Mesendoderm (in vitro differentiated cells): ENCODE results near the gene WDR54.
A peak's percentile ranks its signal among the peaks of the same experiment; 100 is the strongest.

ENCODE experiments used
- DNase-seq: peaks from one replicate; pipeline ENCODE4 v3.0.0; 2013
- H2AK5ac ChIP-seq: 2 replicates; pipeline ENCODE4 v1.6.1; 2013; ENCODE audit warnings: low read length, inconsistent platforms
- H2BK120ac ChIP-seq: 2 replicates; pipeline ENCODE4 v1.6.1; 2013; ENCODE audit warnings: low read depth, mild to moderate bottlenecking, low read length, moderate library complexity, mixed read lengths
- H2BK15ac ChIP-seq: replicated peaks from 2 replicates; pipeline ENCODE4 v1.6.1; 2013; ENCODE audit warnings: low read depth, mild to moderate bottlenecking, moderate library complexity
- H2BK5ac ChIP-seq: 2 replicates; pipeline ENCODE4 v1.6.1; 2013; ENCODE audit warnings: low read length, inconsistent platforms
- H3K18ac ChIP-seq: 2 replicates; pipeline ENCODE4 v1.6.1; 2013; ENCODE audit warnings: mild to moderate bottlenecking, low read length, mixed read lengths
- H3K23ac ChIP-seq: one replicate; pipeline ENCODE4 v1.6.1; 2013; ENCODE audit warnings: low read length
- H3K27ac ChIP-seq: 2 replicates; pipeline ENCODE4 v1.5.1; 2013; ENCODE audit warnings: low read depth, mild to moderate bottlenecking, inconsistent platforms, low read length, moderate library complexity
- H3K27me3 ChIP-seq: 2 replicates; pipeline ENCODE4 v1.6.1; 2013; ENCODE audit warnings: low read length, control low read depth, mild to moderate bottlenecking, inconsistent platforms; ENCODE audit not compliant: insufficient read depth, poor library complexity
- H3K36me3 ChIP-seq: 2 replicates; pipeline ENCODE4 v1.6.1; 2013; ENCODE audit warnings: low read length, inconsistent platforms; ENCODE audit not compliant: control insufficient read depth, insufficient read depth
- H3K4ac ChIP-seq: one replicate; pipeline ENCODE4 v1.6.1; 2013; ENCODE audit warnings: low read depth, mild to moderate bottlenecking, low read length, moderate library complexity
- H3K4me1 ChIP-seq: 2 replicates; pipeline ENCODE4 v1.6.1; 2013; ENCODE audit warnings: low read depth, low read length, inconsistent platforms; ENCODE audit not compliant: control insufficient read depth
- H3K4me2 ChIP-seq: 2 replicates; pipeline ENCODE4 v1.6.1; 2013; ENCODE audit warnings: low read length
- H3K4me3 ChIP-seq: 2 replicates; pipeline ENCODE4 v1.5.1; 2013; ENCODE audit warnings: mild to moderate bottlenecking, low read length
- H3K56ac ChIP-seq: one replicate; pipeline ENCODE4 v1.6.1; 2013; ENCODE audit warnings: low read length
- H3K79me1 ChIP-seq: 2 replicates; pipeline ENCODE4 v1.6.1; 2013; ENCODE audit warnings: low read length, inconsistent platforms
- H3K79me2 ChIP-seq: 2 replicates; pipeline ENCODE4 v1.6.1; 2013; ENCODE audit warnings: mild to moderate bottlenecking, low read length; ENCODE audit not compliant: control insufficient read depth, insufficient read depth
- H3K9ac ChIP-seq: 2 replicates; pipeline ENCODE4 v1.6.1; 2013; ENCODE audit warnings: low read length, inconsistent platforms
- H4K5ac ChIP-seq: one replicate; pipeline ENCODE4 v1.6.1; 2013; ENCODE audit warnings: low read length
- H4K8ac ChIP-seq: one replicate; pipeline ENCODE4 v1.6.1; 2013; ENCODE audit warnings: low read depth, mild to moderate bottlenecking, control low read depth, low read length, moderate library complexity
- WGBS: extraction: QIAGEN DNeasy Blood & Tissue Kit; methylation state at CpG from one replicate; pipeline ENCODE4 v1.1.7; 2013; ENCODE audit warnings: low lambda C conversion rate, missing lambda C conversion rate; ENCODE audit not compliant: insufficient coverage; ENCODE audit errors: extremely low coverage; 5-methylcytosine and 5-hydroxymethylcytosine counted together

The WDR54 gene

GRCh38 chr2:74375838-74376237, 45.7 kb upstream of the WDR54 start:
- peaks cover 40% of the 10 kb centered on the region for H3K79me1 ChIP-seq
- H3K4me2 ChIP-seq = no peak overlapping the region
- peaks cover 27% of the 10 kb centered on the region for H3K79me2 ChIP-seq
- H3K4me1 ChIP-seq = peaks cover 28% of the 10 kb centered on the region
- no CpG with 5 or more reads among the region's 2 CpGs for WGBS
- no peak overlapping the region for H3K9ac ChIP-seq
- H2BK5ac ChIP-seq = no peak overlapping the region
- H3K4me3 ChIP-seq = no peak overlapping the region
- no peak overlapping the region for H3K18ac ChIP-seq
- H3K27me3 ChIP-seq = no peaks in the 10 kb centered on the region
- no peak overlapping the region for H4K8ac ChIP-seq
- H3K4ac ChIP-seq = no peak overlapping the region
- H3K23ac ChIP-seq = no peak overlapping the region
- H3K27ac ChIP-seq = no peak overlapping the region
- H2BK120ac ChIP-seq = no peak overlapping the region
- H3K36me3 ChIP-seq = peaks cover 3% of the 10 kb centered on the region
- H3K56ac ChIP-seq = no peak overlapping the region
- no peak overlapping the region for H4K5ac ChIP-seq
- no peak overlapping the region for H2AK5ac ChIP-seq
- H2BK15ac ChIP-seq = no peak overlapping the region
- no peak for DNase-seq

- Histone ChIP-seq H3K79me1 (peaks cover 35% of the 10 kb centered on the region), H4K8ac (no peak overlapping the region), H3K27ac (no peak overlapping the region), H2BK5ac (no peak overlapping the region), H2BK15ac (no peak overlapping the region), H3K4me3 (no peak overlapping the region), H3K36me3 (peaks cover 2% of the 10 kb centered on the region), H2AK5ac (no peak overlapping the region), H3K56ac (no peak overlapping the region), H3K4me1 (peaks cover 24% of the 10 kb centered on the region), H4K5ac (no peak overlapping the region), H2BK120ac (no peak overlapping the region), H3K18ac (no peak overlapping the region), H3K23ac (no peak overlapping the region), H3K4me2 (no peak overlapping the region), H3K4ac (no peak overlapping the region), H3K9ac (no peak overlapping the region), H3K27me3 (no peaks in the 10 kb centered on the region), H3K79me2 (peaks cover 28% of the 10 kb centered on the region)
- WGBS = no CpG with 5 or more reads among the region's 10 CpGs
- DNase-seq = no peak
Measured at GRCh38 chr2:74378007-74378406, 43.5 kb upstream of the WDR54 start.

DNA sequence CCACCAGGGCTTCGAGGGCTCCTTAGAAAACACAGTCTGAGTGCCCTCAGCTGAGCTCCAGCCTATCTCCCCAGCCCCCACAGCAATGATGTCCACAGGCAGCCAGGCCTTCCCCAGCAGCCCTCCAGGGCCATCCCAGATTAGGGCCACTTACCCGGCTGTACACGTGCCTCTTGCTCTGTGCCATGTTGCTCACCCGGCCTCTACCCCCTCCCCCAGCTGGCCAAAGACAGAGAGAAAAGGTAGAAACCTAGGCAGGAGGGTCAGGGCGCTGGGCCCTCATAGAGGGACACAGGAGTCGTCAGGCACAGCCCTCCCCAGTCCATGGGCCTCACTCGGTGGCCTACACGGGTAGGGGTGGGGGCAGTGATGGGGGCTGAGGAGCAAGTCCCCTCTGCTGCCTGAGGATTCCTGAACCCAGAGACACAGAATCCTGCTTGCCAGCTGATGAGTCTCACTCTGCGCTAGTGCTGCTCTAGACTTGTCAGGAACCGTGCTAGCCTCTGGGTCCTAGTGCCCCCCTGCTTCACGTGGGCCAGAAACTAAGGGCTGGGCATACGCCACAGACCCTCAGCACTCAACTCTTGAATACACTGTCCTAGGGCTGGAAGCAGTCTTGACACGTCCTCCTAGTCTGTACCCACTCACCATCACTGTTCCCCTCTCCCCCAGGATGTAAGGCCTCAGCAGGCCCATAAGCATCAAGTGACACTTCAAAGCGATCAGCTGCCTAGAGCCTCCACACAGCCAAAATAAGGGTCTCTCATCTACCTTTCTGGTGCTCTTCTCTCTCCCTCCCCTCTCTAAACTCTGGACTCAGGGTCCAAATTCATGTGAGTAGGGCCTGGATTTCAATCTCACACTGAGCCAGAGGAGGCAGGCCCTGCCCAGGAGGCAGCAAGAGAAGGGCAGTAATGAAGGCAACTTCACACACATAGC, 41.4 kb upstream of the WDR54 start, which contains the start of gene DCTN1:
DCTN1 (minus strand) TSS at position 461 of the 939 bp plus-strand sequence; CDS start at position 187, 274 bp downstream.
- H4K8ac ChIP-seq = no peak within 1 kb of the TSS
- peaks cover 2% of the 10 kb centered on the region for H3K36me3 ChIP-seq
- H3K4ac ChIP-seq = peak within 1 kb of the TSS; percentile 17
- WGBS = no CpG with 5 or more reads among the region's 14 CpGs
- peak within 1 kb of the TSS; percentile 10 for H3K23ac ChIP-seq
- peak within 1 kb of the TSS; percentile 7 for H3K27ac ChIP-seq
- no peak within 1 kb of the TSS for H2BK15ac ChIP-seq
- no peak within 1 kb of the TSS for H2BK120ac ChIP-seq
- peaks cover 30% of the 10 kb centered on the region for H3K79me2 ChIP-seq
- peak within 1 kb of the TSS; percentile 54 for H3K9ac ChIP-seq
- peak within 1 kb of the TSS; percentile 78 for H3K56ac ChIP-seq
- DNase-seq = peak; percentile 84
- H3K4me3 ChIP-seq = no peak within 1 kb of the TSS
- no peak within 1 kb of the TSS for H2BK5ac ChIP-seq
- H2AK5ac ChIP-seq = no peak within 1 kb of the TSS
- peaks cover 26% of the 10 kb centered on the region for H3K79me1 ChIP-seq
- H3K4me1 ChIP-seq = peaks cover 12% of the 10 kb centered on the region
- H3K27me3 ChIP-seq = no peaks in the 10 kb centered on the region
- no peak within 1 kb of the TSS for H3K18ac ChIP-seq
- no peak within 1 kb of the TSS for H4K5ac ChIP-seq
- peak within 1 kb of the TSS; percentile 53 for H3K4me2 ChIP-seq

DNA sequence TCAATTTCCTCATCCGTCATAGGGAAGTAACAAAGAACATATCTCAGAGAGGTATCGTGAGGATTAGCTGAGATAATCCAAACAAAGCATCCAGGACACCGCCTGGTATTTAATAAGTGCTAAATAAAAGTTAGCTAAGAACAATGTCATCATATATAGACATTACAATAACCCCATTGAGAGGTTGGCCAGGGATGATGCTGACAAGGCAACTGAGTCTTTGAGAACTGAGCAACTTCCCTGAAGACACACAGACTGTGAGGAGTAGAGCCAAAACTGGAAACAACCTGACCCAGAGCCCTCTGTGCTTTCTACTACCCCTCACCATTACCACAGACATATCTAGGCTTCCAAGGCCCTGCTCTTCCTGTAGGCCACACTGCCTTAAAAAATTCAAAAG, 39.8 kb upstream of the WDR54 start:
- H3K27ac ChIP-seq = no peak overlapping the region
- no peak overlapping the region for H3K18ac ChIP-seq
- no peak overlapping the region for H4K8ac ChIP-seq
- H3K23ac ChIP-seq = no peak overlapping the region
- no peak overlapping the region for H2BK5ac ChIP-seq
- no peak overlapping the region for H3K4me2 ChIP-seq
- H3K4me1 ChIP-seq = peaks cover 12% of the 10 kb centered on the region
- peaks cover 25% of the 10 kb centered on the region for H3K79me1 ChIP-seq
- H3K4me3 ChIP-seq = no peak overlapping the region
- no peak overlapping the region for H2BK120ac ChIP-seq
- H3K4ac ChIP-seq = no peak overlapping the region
- H4K5ac ChIP-seq = no peak overlapping the region
- H2BK15ac ChIP-seq = no peak overlapping the region
- no CpG with 5 or more reads among the region's 3 CpGs for WGBS
- H3K36me3 ChIP-seq = peaks cover 2% of the 10 kb centered on the region
- peaks cover 42% of the 10 kb centered on the region for H3K79me2 ChIP-seq
- no peaks in the 10 kb centered on the region for H3K27me3 ChIP-seq
- no peak overlapping the region for H3K9ac ChIP-seq
- DNase-seq = no peak
- no peak overlapping the region for H3K56ac ChIP-seq
- H2AK5ac ChIP-seq = no peak overlapping the region

DNA sequence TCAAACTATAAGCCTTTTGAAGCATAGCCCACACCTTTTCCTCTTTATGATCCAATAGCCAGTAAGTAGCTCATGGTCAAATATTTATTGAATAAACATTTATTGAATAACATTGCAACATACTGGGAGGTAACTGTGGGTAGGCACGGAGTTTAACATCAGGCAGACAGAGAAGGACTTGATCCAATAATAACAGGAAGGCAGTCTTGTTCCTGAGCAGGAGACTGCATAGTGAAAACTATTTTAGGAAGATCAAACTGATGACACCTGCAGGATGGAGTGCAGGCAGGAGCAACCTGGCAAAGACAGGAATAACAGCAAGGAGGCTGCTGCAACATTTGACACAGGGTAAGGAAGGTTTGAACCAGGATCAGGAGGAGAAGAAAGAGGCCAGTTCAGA, 38.3 kb upstream of the WDR54 start:
- Histone ChIP-seq H2BK5ac (no peak overlapping the region), H2BK15ac (no peak overlapping the region), H3K4me3 (no peak overlapping the region), H3K36me3 (no peaks in the 10 kb centered on the region), H3K27ac (no peak overlapping the region), H3K79me2 (peaks cover 53% of the 10 kb centered on the region), H4K5ac (no peak overlapping the region), H3K18ac (no peak overlapping the region), H2AK5ac (no peak overlapping the region), H3K4ac (no peak overlapping the region), H2BK120ac (no peak overlapping the region), H3K4me2 (no peak overlapping the region), H3K79me1 (peaks cover 29% of the 10 kb centered on the region), H3K27me3 (no peaks in the 10 kb centered on the region), H3K9ac (no peak overlapping the region), H3K4me1 (peaks cover 12% of the 10 kb centered on the region), H3K56ac (no peak overlapping the region), H4K8ac (no peak overlapping the region), H3K23ac (no peak overlapping the region)
- DNase-seq = no peak
- WGBS = no CpG with 5 or more reads among the region's 1 CpG
